GM18861 (cell line): ENCODE results near the gene NPAS3.

Experiments
- ATAC-seq: cut with Tn5 transposase; IDR thresholded peaks from one replicate; pipeline ENCODE4 v1.9.1; 2021; ENCODE audit not compliant: unreplicated experiment

Gene NPAS3

GRCh38 chr14:33732175-33732574 is 793.5 kb downstream of the NPAS3 start:
- no peak for ATAC-seq

- no peak for ATAC-seq
These were observed 794.6 kb downstream of the NPAS3 start for GRCh38 chr14:33733310-33733709.

DNA sequence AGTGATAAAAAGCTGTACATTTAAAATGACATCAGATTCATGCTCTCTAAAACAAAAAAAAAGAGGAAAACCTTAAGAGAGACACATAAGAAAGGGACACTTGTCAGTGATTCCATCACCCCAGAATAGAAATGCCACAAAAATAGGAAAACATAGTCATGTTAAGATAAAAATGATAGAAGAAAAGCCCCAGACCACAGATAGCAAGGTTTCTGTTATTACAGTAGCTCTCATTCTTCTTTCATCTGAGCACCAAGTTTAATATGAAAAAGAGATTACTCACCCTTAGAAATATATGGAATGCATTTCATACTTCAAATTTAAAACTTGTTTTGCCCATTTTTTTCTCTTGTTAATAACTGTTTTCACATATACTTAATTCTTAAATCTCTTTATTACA is 795.0 kb downstream of the NPAS3 start:
- ATAC-seq: no peak

GRCh38 chr14:33734387-33734786 is 795.7 kb downstream of the NPAS3 start:
- no peak for ATAC-seq

DNA sequence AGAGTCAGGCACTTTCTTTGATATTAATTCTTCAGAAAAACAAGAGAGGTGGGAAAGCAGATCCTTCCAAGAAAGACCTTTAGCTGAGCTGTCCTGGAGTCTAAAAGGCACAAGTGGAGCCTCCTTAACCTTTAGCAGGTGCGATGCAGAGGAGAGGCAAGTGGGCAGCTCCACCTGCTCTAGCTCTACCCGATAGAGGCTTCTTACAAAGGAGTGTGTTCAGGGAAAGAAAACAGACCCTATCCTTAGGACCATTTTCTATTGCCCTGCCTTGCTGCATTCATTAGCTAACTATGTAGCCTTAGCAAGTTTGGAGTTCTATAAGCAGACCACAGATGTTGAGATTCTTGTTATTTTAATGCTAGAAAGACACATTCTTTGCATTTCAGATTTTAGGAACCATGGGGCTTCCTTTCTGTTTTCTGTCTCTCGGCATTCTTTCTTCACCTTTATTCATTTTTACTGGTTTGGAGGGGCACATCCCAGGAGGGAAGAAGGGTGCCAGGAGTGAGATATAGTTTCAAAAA is 797.7 kb downstream of the NPAS3 start:
- ATAC-seq: no peak

- no peak for ATAC-seq
These were observed 798.3 kb downstream of the NPAS3 start for GRCh38 chr14:33736979-33737378.

- no peak for ATAC-seq
These were observed 798.8 kb downstream of the NPAS3 start for GRCh38 chr14:33737446-33737845.

DNA sequence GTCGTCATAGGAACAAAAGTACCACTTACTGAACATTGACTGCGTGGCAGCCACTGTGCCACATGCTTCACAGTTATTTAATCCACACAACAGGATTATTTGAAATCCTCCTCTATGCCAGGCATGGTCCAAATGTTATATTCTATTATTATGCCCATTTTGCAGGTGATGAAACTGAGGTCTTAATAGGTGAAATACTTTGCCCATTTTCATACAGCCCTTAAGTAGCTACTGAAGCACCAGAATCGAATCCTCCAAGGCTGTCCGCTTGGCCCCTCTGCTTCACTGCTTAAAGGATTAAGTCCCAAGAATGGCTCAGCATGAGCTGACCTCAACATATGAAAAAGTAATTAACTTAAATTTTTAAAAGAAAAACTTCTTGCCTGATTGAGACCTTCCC is 799.4 kb downstream of the NPAS3 start:
- ATAC-seq: no peak

GRCh38 chr14:33738491-33738890 is 799.8 kb downstream of the NPAS3 start:
- no peak for ATAC-seq

- no peak for ATAC-seq
These were observed 801.9 kb downstream of the NPAS3 start for GRCh38 chr14:33740531-33740930.

- ATAC-seq: no peak
These were observed 803.5 kb downstream of the NPAS3 start for GRCh38 chr14:33742166-33742565.

GRCh38 chr14:33745163-33745562 is 806.5 kb downstream of the NPAS3 start:
- no peak for ATAC-seq

DNA sequence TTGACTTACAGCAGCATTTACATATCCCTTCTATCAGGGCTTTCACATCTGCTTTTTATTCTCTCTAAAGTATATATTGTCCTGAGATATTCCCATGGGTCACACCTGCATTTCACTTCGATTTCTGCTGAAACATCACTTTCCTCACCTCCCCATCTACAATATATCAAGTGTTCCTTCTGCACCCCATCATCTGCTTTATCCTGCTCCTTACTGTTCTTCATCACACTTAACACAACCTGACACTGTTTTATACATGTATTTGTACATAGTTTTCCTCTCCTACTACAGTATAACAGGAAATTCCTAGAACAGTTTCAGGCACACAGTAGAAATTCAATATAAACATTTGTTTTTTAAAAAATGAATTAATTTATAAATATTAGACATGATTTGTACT is 809.1 kb downstream of the NPAS3 start:
- no peak for ATAC-seq

- no peak for ATAC-seq
These were observed 815.6 kb downstream of the NPAS3 start for GRCh38 chr14:33754261-33754660.

DNA sequence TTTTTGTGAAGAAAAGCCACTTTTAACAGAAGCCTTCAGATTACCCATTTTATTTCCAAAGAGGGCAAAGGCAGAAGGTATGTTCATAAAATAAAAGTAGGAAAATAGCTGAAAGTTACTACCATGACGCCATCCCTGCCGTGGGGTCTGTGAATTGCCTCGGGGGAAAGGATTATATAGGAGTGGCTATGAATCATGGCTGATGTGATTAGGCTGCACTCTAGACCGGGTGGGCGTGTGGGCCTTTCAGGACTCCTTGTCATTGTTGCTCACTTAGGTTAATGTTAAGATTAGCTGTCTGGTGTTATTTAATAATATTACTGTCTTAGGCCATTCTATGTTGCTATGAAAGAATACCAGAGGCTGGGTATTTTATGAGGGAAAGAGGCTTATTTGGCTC is 816.7 kb downstream of the NPAS3 start:
- no peak for ATAC-seq

DNA sequence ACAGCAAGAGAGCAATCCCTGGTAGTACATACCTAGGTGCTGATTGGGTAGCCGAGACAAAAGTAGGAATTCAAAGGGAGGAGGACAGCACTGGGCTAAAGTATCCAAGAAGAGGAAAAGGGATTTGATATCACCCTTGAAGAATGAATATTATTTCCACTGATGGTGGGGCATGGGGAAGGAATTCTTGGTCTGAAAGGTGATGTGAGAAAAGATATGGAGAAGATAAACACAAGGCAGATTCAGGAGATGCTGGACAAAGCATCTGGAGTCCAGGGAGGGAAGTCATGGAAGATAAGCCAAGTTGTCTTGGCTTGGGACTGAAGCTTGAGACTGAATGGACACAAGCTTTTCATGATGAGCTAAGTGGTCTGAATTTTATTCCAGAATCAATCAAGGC is 818.2 kb downstream of the NPAS3 start:
- no peak for ATAC-seq

DNA sequence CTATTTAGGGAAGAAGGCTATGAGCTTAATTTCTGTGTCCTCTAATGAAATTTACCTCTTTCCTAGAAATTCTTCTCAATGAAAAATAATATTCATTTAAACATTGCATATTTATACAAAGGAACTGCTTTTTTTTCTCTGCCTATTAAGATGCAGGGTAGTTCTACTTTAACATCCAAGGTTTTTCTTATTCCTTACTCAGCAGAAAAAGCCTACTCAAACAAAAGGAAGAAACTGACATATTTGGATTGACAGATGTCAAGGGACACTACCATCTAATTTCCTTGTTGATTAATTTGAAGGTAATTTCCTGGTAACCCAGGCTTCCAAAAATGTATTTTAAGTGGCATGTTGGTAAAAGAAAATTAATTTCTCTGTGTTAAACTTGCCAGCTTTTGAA is 819.9 kb downstream of the NPAS3 start:
- ATAC-seq: no peak

DNA sequence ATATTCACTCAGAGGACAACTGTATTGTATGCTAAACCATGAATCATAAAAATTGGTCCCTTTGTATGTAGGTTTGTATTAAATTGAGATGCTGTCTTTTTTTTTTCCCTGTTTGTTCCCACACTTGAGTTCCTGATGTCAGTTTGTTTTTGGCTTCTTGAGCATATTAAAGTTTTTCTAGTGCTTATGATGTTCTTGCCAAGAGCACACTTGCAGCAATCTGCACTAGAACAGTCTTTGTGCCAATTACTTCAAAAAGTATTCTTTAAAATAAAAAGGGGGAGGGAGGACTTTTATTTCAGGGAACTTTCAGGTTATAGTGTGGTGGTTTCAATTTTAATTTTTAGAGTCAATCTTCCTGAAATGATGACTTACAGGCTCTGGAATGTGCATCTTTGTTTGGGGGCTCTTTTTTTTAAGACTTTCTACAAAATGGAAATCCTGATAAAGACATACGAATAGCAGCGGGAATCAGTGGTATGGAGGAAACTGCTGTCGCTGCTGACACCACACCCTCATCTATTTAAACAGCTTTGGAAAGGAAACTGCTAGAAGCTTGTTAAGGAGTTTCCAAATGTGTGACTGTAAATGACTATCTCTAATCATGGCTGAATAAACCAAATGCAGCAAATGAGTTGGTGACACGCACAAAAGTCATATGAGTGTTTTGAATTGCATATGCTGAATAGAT is 823.6 kb downstream of the NPAS3 start:
- no peak for ATAC-seq

GRCh38 chr14:33764876-33765650 is 826.4 kb downstream of the NPAS3 start:
- ATAC-seq: no peak

DNA sequence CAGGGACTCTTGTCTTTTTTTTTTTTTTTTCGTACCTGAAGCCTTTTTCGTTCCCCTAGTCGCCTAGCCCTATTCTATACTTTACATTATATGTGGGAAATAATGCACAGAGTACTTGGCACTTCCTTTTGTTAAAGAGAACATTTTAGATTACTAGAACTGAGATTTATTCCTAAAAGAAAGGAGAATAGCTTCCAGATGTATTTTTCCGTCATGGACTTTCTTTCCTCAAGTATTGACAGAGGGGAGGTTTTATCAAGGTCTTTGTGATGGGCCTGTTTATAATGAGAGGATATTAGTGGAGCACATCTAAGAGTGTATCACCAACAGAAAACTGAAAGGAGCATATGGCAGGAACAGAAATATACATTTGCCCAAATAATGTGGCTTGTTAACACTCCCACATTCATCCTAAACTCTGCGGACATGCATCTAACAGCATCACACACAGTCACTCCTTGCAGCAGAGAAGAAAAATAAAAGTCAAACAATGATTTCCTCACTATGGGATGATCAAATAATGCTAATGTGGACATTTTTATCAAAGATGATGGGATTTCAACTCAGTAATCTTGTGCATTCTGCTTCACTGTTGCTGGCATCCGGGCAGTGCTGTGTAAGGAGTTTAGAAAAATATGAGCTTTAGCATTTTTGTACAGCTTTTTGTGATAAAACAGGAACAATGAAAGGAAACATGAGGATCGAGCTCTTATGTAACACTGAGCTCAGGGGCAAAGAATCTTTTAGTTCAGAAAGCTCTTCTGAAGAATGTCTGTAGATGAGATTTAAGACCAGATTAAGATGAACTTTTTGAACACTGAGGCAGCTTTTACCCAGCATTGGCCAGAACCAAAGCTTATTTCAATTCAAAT is 829.1 kb downstream of the NPAS3 start:
- no peak for ATAC-seq

- ATAC-seq: no peak
These were observed 829.8 kb downstream of the NPAS3 start for GRCh38 chr14:33768458-33768830.
